ENCODE data around the gene WDR77.

DNA sequence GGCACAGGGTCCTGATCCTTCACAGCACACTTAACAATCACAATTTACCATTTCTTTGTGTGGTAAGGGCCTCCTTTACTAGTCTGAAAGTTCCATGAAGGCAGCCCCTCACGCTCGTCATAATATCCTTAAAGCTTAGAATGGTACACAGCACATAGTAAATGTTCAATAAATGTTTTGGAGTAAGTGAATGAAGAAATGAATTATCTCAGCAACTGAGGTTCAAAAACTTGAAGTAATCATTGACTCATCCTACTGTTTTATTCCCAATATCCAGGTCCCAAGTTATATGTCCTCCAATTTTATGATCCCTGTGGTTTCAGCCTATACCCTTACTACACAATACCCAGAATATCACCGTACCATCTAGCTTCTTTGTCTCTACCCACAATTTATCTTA, 22.5 kb upstream of the WDR77 start:
- TF ChIP-seq, protein P1, sequence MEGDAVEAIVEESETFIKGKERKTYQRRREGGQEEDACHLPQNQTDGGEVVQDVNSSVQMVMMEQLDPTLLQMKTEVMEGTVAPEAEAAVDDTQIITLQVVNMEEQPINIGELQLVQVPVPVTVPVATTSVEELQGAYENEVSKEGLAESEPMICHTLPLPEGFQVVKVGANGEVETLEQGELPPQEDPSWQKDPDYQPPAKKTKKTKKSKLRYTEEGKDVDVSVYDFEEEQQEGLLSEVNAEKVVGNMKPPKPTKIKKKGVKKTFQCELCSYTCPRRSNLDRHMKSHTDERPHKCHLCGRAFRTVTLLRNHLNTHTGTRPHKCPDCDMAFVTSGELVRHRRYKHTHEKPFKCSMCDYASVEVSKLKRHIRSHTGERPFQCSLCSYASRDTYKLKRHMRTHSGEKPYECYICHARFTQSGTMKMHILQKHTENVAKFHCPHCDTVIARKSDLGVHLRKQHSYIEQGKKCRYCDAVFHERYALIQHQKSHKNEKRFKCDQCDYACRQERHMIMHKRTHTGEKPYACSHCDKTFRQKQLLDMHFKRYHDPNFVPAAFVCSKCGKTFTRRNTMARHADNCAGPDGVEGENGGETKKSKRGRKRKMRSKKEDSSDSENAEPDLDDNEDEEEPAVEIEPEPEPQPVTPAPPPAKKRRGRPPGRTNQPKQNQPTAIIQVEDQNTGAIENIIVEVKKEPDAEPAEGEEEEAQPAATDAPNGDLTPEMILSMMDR (IDR thresholded peaks at IDR 0.05) = no peak
- no peak for TF ChIP-seq EZH2 (IDR thresholded peaks at IDR 0.05; ENCODE audit: borderline replicate concordance, insufficient read depth, low read depth, low read length, poor library complexity, severe bottlenecking)
